Astrocyte (in vitro differentiated cells and primary cell): ENCODE measurements around the gene MYO7B. TPM values are rescaled to one million over a fixed set of nuclear protein-coding genes. Genes with fewer than 3 reads are reported as not detected.

ENCODE experiments used
- DNase-seq: peaks from one replicate; pipeline ENCODE4 v3.0.0-alpha.2; 2010; ENCODE audit warnings: low read depth
- FAIRE-seq: peaks from 2 replicates; lab custom pipeline; 2011; peaks lifted over from hg19 to GRCh38; lab: Jason Lieb, UNC
- H2AFZ ChIP-seq: 2 replicates; pipeline ENCODE4 v1.6.0; 2012; ENCODE audit warnings: low read depth, low read length, inconsistent platforms
- H3K27ac ChIP-seq: 2 replicates; pipeline ENCODE4 v1.5.1; 2011; ENCODE audit warnings: low read depth, low read length, inconsistent platforms
- H3K27me3 ChIP-seq: 2 replicates; pipeline ENCODE4 v1.6.0; 2011; ENCODE audit warnings: low read length, inconsistent platforms; ENCODE audit not compliant: insufficient read depth
- H3K36me3 ChIP-seq: 2 replicates; pipeline ENCODE4 v1.5.1; 2011; ENCODE audit warnings: low read length, inconsistent platforms; ENCODE audit not compliant: insufficient read depth
- H3K4me1 ChIP-seq: 2 replicates; pipeline ENCODE4 v1.5.1; 2011; ENCODE audit warnings: low read length, inconsistent platforms; ENCODE audit not compliant: insufficient read depth
- H3K4me2 ChIP-seq: 2 replicates; pipeline ENCODE4 v1.6.0; 2012; ENCODE audit warnings: low read length, inconsistent platforms
- H3K4me3 ChIP-seq: 2 replicates; pipeline ENCODE4 v1.5.1; 2011; ENCODE audit warnings: low read depth, mild to moderate bottlenecking, low read length, inconsistent platforms; ENCODE audit not compliant: insufficient read depth
- H3K79me2 ChIP-seq: 2 replicates; pipeline ENCODE4 v1.6.0; 2012; ENCODE audit warnings: mild to moderate bottlenecking, low read length, inconsistent platforms; ENCODE audit not compliant: insufficient read depth
- H3K9ac ChIP-seq: 2 replicates; pipeline ENCODE4 v1.6.0; 2012; ENCODE audit warnings: mild to moderate bottlenecking, low read length, inconsistent platforms
- H3K9me3 ChIP-seq: 2 replicates; pipeline ENCODE4 v1.5.1; 2012; ENCODE audit warnings: low read depth, mild to moderate bottlenecking, low read length, inconsistent platforms; ENCODE audit not compliant: insufficient read depth
- H4K20me1 ChIP-seq: 2 replicates; pipeline ENCODE4 v1.6.0; 2012; ENCODE audit warnings: low read length, inconsistent platforms; ENCODE audit not compliant: insufficient read depth
- H3K27ac Mint-ChIP-seq: one replicate; pipeline ENCODE4 v1.8.0; 2021; ENCODE audit warnings: mild to moderate bottlenecking, mixed read lengths; ENCODE audit not compliant: unreplicated experiment
- H3K27me3 Mint-ChIP-seq: one replicate; pipeline ENCODE4 v1.8.0; 2021; ENCODE audit warnings: low read depth, mixed read lengths; ENCODE audit not compliant: unreplicated experiment
- H3K36me3 Mint-ChIP-seq: one replicate; pipeline ENCODE4 v1.8.0; 2021; ENCODE audit warnings: low read depth, mixed read lengths; ENCODE audit not compliant: unreplicated experiment
- H3K4me1 Mint-ChIP-seq: one replicate; pipeline ENCODE4 v1.8.0; 2021; ENCODE audit warnings: low read depth, mixed read lengths; ENCODE audit not compliant: unreplicated experiment
- H3K4me3 Mint-ChIP-seq: one replicate; pipeline ENCODE4 v1.8.0; 2021; ENCODE audit warnings: mild to moderate bottlenecking, moderate library complexity, mixed read lengths; ENCODE audit not compliant: unreplicated experiment
- H3K9me3 Mint-ChIP-seq: one replicate; pipeline ENCODE4 v1.8.0; 2021; ENCODE audit warnings: mild to moderate bottlenecking, mixed read lengths; ENCODE audit not compliant: unreplicated experiment
- EZH2 ChIP-seq: IDR thresholded peaks from 2 replicates; pipeline ENCODE4 v1.6.1; 2012; ENCODE audit warnings: mild to moderate bottlenecking, low read length, inconsistent platforms; ENCODE audit not compliant: insufficient read depth
- total RNA-seq: library from RNA; stranded (reverse); gene quantifications from 2 replicates; pipeline ENCODE4 v1.2.1, GENCODE V29; 2021
- TF ChIP-seq, protein P1 (sequence below): IDR thresholded peaks from 2 replicates; pipeline ENCODE4 v1.5.1; 2011; ENCODE audit warnings: low read depth, mild to moderate bottlenecking, inconsistent platforms, low read length, moderate library complexity; ENCODE audit not compliant: insufficient read depth

MYO7B gene
- total RNA-seq, 1 donor from 2014 or later: 0.77 TPM

GRCh38 chr2:127592761-127593227 lies 57.3 kb downstream of the MYO7B start:
- Histone ChIP-seq H3K36me3 (no peaks in the 10 kb centered on the region), H3K27me3 (no peaks in the 10 kb centered on the region), H3K9ac (no peak overlapping the region), H3K27ac (no peak overlapping the region), H3K79me2 (no peaks in the 10 kb centered on the region), H3K4me1 (peaks cover 2% of the 10 kb centered on the region), H3K9me3 (no peaks in the 10 kb centered on the region), H2AFZ (no peak overlapping the region), H3K4me2 (no peak overlapping the region), H3K4me3 (no peak overlapping the region), H4K20me1 (no peaks in the 10 kb centered on the region)
- H3K27ac Mint-ChIP-seq: no peak overlapping the region
- H3K4me3 Mint-ChIP-seq: no peak overlapping the region
- DNase-seq (no peak), FAIRE-seq (no peak)
- H3K36me3 Mint-ChIP-seq: peaks cover 2% of the 10 kb centered on the region
- H3K9me3 Mint-ChIP-seq: peaks cover 10% of the 10 kb centered on the region
- no peak for TF ChIP-seq EZH2
- TF ChIP-seq, protein P1, sequence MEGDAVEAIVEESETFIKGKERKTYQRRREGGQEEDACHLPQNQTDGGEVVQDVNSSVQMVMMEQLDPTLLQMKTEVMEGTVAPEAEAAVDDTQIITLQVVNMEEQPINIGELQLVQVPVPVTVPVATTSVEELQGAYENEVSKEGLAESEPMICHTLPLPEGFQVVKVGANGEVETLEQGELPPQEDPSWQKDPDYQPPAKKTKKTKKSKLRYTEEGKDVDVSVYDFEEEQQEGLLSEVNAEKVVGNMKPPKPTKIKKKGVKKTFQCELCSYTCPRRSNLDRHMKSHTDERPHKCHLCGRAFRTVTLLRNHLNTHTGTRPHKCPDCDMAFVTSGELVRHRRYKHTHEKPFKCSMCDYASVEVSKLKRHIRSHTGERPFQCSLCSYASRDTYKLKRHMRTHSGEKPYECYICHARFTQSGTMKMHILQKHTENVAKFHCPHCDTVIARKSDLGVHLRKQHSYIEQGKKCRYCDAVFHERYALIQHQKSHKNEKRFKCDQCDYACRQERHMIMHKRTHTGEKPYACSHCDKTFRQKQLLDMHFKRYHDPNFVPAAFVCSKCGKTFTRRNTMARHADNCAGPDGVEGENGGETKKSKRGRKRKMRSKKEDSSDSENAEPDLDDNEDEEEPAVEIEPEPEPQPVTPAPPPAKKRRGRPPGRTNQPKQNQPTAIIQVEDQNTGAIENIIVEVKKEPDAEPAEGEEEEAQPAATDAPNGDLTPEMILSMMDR: no peak
- peaks cover 1% of the 10 kb centered on the region for H3K4me1 Mint-ChIP-seq
- peaks cover 2% of the 10 kb centered on the region for H3K27me3 Mint-ChIP-seq

DNA sequence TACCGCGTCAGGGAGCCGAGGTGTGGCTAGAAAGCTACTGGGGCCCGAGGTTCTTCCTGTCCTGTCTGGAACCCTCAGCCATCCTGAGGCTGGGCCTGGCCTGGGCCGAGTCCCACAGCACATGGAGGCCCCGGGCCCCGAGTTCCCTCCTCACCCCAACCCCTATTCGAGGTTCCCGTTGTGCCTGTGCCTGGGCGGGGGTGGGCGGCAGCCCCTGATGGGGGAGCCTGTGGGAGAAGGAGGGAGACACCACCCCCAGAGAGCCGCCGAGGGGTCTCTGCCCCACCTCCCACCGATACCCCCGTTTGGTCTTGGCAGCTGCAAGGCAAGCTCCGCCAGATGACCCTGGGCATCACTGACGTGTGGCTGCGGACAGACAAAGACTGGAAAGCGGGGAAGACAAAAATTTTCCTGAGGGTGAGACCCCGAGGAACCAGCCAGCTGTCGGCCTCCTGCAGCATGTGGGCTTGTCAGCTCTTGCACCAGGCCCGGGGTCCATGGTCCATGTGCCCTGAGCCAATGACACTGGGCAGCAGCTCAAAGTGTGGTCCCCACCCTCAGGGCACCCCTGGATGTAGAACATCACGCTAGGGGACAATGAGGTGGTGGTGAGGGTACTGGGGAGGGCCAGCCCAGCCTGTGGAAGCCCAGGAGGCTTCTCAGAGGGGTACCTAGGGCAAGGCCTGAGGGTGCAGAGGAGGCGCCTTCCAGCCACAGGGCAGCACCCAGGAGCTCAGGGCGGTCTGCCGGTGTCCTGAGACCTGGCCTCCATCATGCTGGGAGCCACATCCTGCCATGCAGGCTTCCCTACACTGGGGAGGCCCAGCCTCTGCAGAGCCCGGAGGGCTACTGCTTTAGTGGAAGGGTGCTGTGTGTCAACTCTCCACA lies 58.0 kb downstream of the MYO7B start:
- no peaks in the 10 kb centered on the region for H4K20me1 ChIP-seq
- Mint-ChIP-seq H3K27me3 (peaks cover 2% of the 10 kb centered on the region), H3K4me1 (peaks cover 8% of the 10 kb centered on the region), H3K4me3 (no peak overlapping the region), H3K9me3 (peaks cover 15% of the 10 kb centered on the region), H3K36me3 (peaks cover 2% of the 10 kb centered on the region), H3K27ac (no peak overlapping the region)
- H2AFZ ChIP-seq: no peak overlapping the region
- no peak overlapping the region for H3K27ac ChIP-seq
- H3K4me1 ChIP-seq: peaks cover 6% of the 10 kb centered on the region
- no peak overlapping the region for H3K9ac ChIP-seq
- DNase-seq (no peak), FAIRE-seq (no peak)
- H3K27me3 ChIP-seq: no peaks in the 10 kb centered on the region
- TF ChIP-seq, protein P1: no peak
- no peak for TF ChIP-seq EZH2
- no peak overlapping the region for H3K4me2 ChIP-seq
- H3K9me3 ChIP-seq: no peaks in the 10 kb centered on the region
- H3K36me3 ChIP-seq: no peaks in the 10 kb centered on the region
- no peaks in the 10 kb centered on the region for H3K79me2 ChIP-seq
- H3K4me3 ChIP-seq: no peak overlapping the region

DNA sequence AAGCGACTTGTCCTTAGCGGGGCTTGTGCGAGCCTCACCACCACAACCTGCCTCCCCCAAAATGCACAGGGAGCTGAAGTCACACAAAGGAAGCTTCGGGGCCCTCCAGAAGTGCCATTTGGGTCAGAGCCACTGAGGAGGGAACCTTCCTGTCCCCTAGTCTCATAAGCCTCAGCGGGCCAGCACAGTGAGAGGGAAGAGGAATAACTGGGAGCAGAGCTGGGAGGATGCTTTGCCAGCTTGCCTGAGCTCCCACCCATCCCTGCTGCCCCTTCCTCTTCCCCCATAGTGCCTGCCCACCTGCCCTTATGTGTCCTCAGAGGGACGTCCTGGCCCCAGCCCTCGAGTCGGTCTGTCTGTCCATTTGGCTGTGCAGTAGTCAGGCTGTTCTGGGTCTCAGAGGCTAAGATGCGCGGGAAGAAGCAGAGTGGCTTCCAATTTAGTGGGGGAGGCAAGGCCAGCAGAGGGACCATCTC lies 58.7 kb downstream of the MYO7B start:
- H3K9me3 ChIP-seq: no peaks in the 10 kb centered on the region
- H4K20me1 ChIP-seq: no peaks in the 10 kb centered on the region
- Mint-ChIP-seq H3K4me3 (no peak overlapping the region), H3K4me1 (peaks cover 8% of the 10 kb centered on the region), H3K27ac (no peak overlapping the region), H3K27me3 (peaks cover 2% of the 10 kb centered on the region), H3K9me3 (peaks cover 15% of the 10 kb centered on the region), H3K36me3 (peaks cover 2% of the 10 kb centered on the region)
- TF ChIP-seq, protein P1: no peak
- TF ChIP-seq EZH2: no peak
- H3K4me1 ChIP-seq: peaks cover 6% of the 10 kb centered on the region
- H3K27me3 ChIP-seq: no peaks in the 10 kb centered on the region
- no peak for FAIRE-seq
- no peak overlapping the region for H2AFZ ChIP-seq
- H3K9ac ChIP-seq: no peak overlapping the region
- no peak for DNase-seq
- no peak overlapping the region for H3K4me3 ChIP-seq
- no peak overlapping the region for H3K4me2 ChIP-seq
- no peaks in the 10 kb centered on the region for H3K79me2 ChIP-seq
- no peaks in the 10 kb centered on the region for H3K36me3 ChIP-seq
- H3K27ac ChIP-seq: no peak overlapping the region
